ENCODE results near the gene ATP9A. TPM values are rescaled to one million over a fixed set of nuclear protein-coding genes. Genes with fewer than 3 reads are reported as not detected.

Gene ATP9A
- total and polyA plus RNA-seq, 2 donors (not counting 1 experiment from before 2014, with no cell fraction given): 23.3 to 96.3 TPM

GRCh38 chr20:51661609-51662178 lies 106.5 kb downstream of the ATP9A start:
- Histone ChIP-seq H3K4me1 (ENCODE audit: control insufficient read depth, extremely low read depth, insufficient read depth, low read length) (peaks cover 15% of the 10 kb centered on the region), H3K9ac (ENCODE audit: insufficient read depth, low read length) (no peak overlapping the region), H4K20me1 (ENCODE audit: control insufficient read depth, extremely low read depth, insufficient read depth, low read length) (no peaks in the 10 kb centered on the region), H3K9me3 (ENCODE audit: control insufficient read depth, insufficient read depth, low read depth, low read length) (no peaks in the 10 kb centered on the region), H2AFZ (ENCODE audit: low read length) (no peak overlapping the region), H3K79me2 (ENCODE audit: control insufficient read depth, insufficient read depth, low read length) (no peaks in the 10 kb centered on the region), H3K4me3 (replicated peaks in 1 of 4; ENCODE audit: control extremely low read depth in 1 of 4, insufficient read depth in 1 of 4, low read depth in 3 of 4, low read length in 4 of 4) (no peak overlapping the region), H3K4me2 (ENCODE audit: extremely low read depth, insufficient read depth, low read length) (no peak overlapping the region), H3K36me3 (ENCODE audit: control insufficient read depth, insufficient read depth, low read length) (no peaks in the 10 kb centered on the region), H3K27me3 (ENCODE audit: control insufficient read depth, insufficient read depth, low read length) (no peaks in the 10 kb centered on the region), H3K27ac (ENCODE audit: insufficient read depth, low read length) (peak overlapping the region; percentile 79)
- TF ChIP-seq, protein P1, sequence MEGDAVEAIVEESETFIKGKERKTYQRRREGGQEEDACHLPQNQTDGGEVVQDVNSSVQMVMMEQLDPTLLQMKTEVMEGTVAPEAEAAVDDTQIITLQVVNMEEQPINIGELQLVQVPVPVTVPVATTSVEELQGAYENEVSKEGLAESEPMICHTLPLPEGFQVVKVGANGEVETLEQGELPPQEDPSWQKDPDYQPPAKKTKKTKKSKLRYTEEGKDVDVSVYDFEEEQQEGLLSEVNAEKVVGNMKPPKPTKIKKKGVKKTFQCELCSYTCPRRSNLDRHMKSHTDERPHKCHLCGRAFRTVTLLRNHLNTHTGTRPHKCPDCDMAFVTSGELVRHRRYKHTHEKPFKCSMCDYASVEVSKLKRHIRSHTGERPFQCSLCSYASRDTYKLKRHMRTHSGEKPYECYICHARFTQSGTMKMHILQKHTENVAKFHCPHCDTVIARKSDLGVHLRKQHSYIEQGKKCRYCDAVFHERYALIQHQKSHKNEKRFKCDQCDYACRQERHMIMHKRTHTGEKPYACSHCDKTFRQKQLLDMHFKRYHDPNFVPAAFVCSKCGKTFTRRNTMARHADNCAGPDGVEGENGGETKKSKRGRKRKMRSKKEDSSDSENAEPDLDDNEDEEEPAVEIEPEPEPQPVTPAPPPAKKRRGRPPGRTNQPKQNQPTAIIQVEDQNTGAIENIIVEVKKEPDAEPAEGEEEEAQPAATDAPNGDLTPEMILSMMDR (conservative IDR thresholded peaks at IDR 0.05 in 1 of 2, IDR thresholded peaks at IDR 0.05 in 1 of 2; ENCODE audit: low read depth in 1 of 2, low read length in 2 of 2): no peak
- TF ChIP-seq EZH2 (IDR thresholded peaks at IDR 0.05; ENCODE audit: low read length, missing control alignments): no peak
- peak; percentile 28 to 84 for DNase-seq (ENCODE audit: low read depth in 2 of 2)

- Histone ChIP-seq H3K4me1 (ENCODE audit: control insufficient read depth, extremely low read depth, insufficient read depth, low read length) (peaks cover 15% of the 10 kb centered on the region), H3K9ac (ENCODE audit: insufficient read depth, low read length) (no peak overlapping the region), H3K27ac (ENCODE audit: insufficient read depth, low read length) (peak overlapping the region; percentile 79), H3K4me3 (replicated peaks in 1 of 4; ENCODE audit: control extremely low read depth in 1 of 4, insufficient read depth in 1 of 4, low read depth in 3 of 4, low read length in 4 of 4) (no peak overlapping the region), H3K36me3 (ENCODE audit: control insufficient read depth, insufficient read depth, low read length) (no peaks in the 10 kb centered on the region), H3K9me3 (ENCODE audit: control insufficient read depth, insufficient read depth, low read depth, low read length) (no peaks in the 10 kb centered on the region), H3K27me3 (ENCODE audit: control insufficient read depth, insufficient read depth, low read length) (no peaks in the 10 kb centered on the region), H3K4me2 (ENCODE audit: extremely low read depth, insufficient read depth, low read length) (peak overlapping the region; percentile 38), H3K79me2 (ENCODE audit: control insufficient read depth, insufficient read depth, low read length) (no peaks in the 10 kb centered on the region), H4K20me1 (ENCODE audit: control insufficient read depth, extremely low read depth, insufficient read depth, low read length) (no peaks in the 10 kb centered on the region), H2AFZ (ENCODE audit: low read length) (no peak overlapping the region)
- no peak for TF ChIP-seq EZH2 (IDR thresholded peaks at IDR 0.05; ENCODE audit: low read length, missing control alignments)
- TF ChIP-seq, protein P1 (conservative IDR thresholded peaks at IDR 0.05 in 1 of 2, IDR thresholded peaks at IDR 0.05 in 1 of 2; ENCODE audit: low read depth in 1 of 2, low read length in 2 of 2): no peak
- DNase-seq (ENCODE audit: low read depth in 2 of 2): peak; percentile 94 to 95
Measured at GRCh38 chr20:51660672-51661608, 107.2 kb downstream of the ATP9A start.

GRCh38 chr20:51659491-51660050 lies 108.6 kb downstream of the ATP9A start:
- Histone ChIP-seq H3K36me3 (ENCODE audit: control insufficient read depth, insufficient read depth, low read length) (no peaks in the 10 kb centered on the region), H2AFZ (ENCODE audit: low read length) (no peak overlapping the region), H3K4me2 (ENCODE audit: extremely low read depth, insufficient read depth, low read length) (no peak overlapping the region), H3K4me1 (ENCODE audit: control insufficient read depth, extremely low read depth, insufficient read depth, low read length) (peaks cover 15% of the 10 kb centered on the region), H3K79me2 (ENCODE audit: control insufficient read depth, insufficient read depth, low read length) (no peaks in the 10 kb centered on the region), H3K9ac (ENCODE audit: insufficient read depth, low read length) (no peak overlapping the region), H4K20me1 (ENCODE audit: control insufficient read depth, extremely low read depth, insufficient read depth, low read length) (no peaks in the 10 kb centered on the region), H3K4me3 (replicated peaks in 1 of 4; ENCODE audit: control extremely low read depth in 1 of 4, insufficient read depth in 1 of 4, low read depth in 3 of 4, low read length in 4 of 4) (no peak overlapping the region), H3K27me3 (ENCODE audit: control insufficient read depth, insufficient read depth, low read length) (no peaks in the 10 kb centered on the region), H3K27ac (ENCODE audit: insufficient read depth, low read length) (peak overlapping the region; percentile 79), H3K9me3 (ENCODE audit: control insufficient read depth, insufficient read depth, low read depth, low read length) (no peaks in the 10 kb centered on the region)
- no peak for DNase-seq (ENCODE audit: low read depth in 2 of 2)
- TF ChIP-seq EZH2 (IDR thresholded peaks at IDR 0.05; ENCODE audit: low read length, missing control alignments): no peak
- TF ChIP-seq, protein P1 (conservative IDR thresholded peaks at IDR 0.05 in 1 of 2, IDR thresholded peaks at IDR 0.05 in 1 of 2; ENCODE audit: low read depth in 1 of 2, low read length in 2 of 2): no peak
